H9 (cell line): ENCODE data around the gene AFG1L. TPM values are rescaled to one million over a fixed set of nuclear protein-coding genes. Genes with fewer than 3 reads are reported as not detected.

Experiments
- DNase-seq: peaks from one replicate; pipeline ENCODE4 v3.0.0-alpha.2; 2017
- H2AFZ ChIP-seq: one replicate; pipeline ENCODE4 v1.6.1; 2013; ENCODE audit warnings: mild to moderate bottlenecking, low read length, control low read depth, moderate library complexity
- H2AK5ac ChIP-seq: 2 replicates; pipeline ENCODE4 v1.6.1; 2013; ENCODE audit warnings: low read length, control low read depth, mixed read lengths; ENCODE audit not compliant: insufficient read length
- H2BK120ac ChIP-seq: one replicate; pipeline ENCODE4 v1.6.1; 2013; ENCODE audit warnings: low read depth, mild to moderate bottlenecking, low read length, control low read depth, inconsistent platforms; ENCODE audit not compliant: poor library complexity, severe bottlenecking
- H2BK12ac ChIP-seq: 2 replicates; pipeline ENCODE4 v1.6.1; 2013; ENCODE audit warnings: low read length, control low read depth, mixed read lengths, low read depth; ENCODE audit not compliant: insufficient read length
- H2BK15ac ChIP-seq: 2 replicates; pipeline ENCODE4 v1.6.1; 2013; ENCODE audit warnings: low read depth, low read length, control low read depth
- H2BK20ac ChIP-seq: one replicate; pipeline ENCODE4 v1.6.1; 2013; ENCODE audit warnings: low read depth, mild to moderate bottlenecking, low read length, control low read depth, inconsistent platforms; ENCODE audit not compliant: poor library complexity, severe bottlenecking
- H2BK5ac ChIP-seq: 2 replicates; pipeline ENCODE4 v1.6.1; 2013; ENCODE audit warnings: low read length, control low read depth, mixed read lengths; ENCODE audit not compliant: insufficient read length
- H3K14ac ChIP-seq: 2 replicates; pipeline ENCODE4 v1.6.1; 2013; ENCODE audit warnings: low read length, control low read depth; ENCODE audit not compliant: insufficient read depth
- H3K18ac ChIP-seq: 2 replicates; pipeline ENCODE4 v1.6.1; 2013; ENCODE audit warnings: low read depth, mild to moderate bottlenecking, mixed read lengths, low read length, control low read depth; ENCODE audit not compliant: insufficient read length
- H3K23ac ChIP-seq: 2 replicates; pipeline ENCODE4 v1.6.1; 2013; ENCODE audit warnings: low read length, control low read depth, mixed read lengths, low read depth; ENCODE audit not compliant: insufficient read length
- H3K23me2 ChIP-seq: 2 replicates; pipeline ENCODE4 v1.6.1; 2013; ENCODE audit warnings: low read depth, mild to moderate bottlenecking, mixed read lengths, low read length, control low read depth; ENCODE audit not compliant: insufficient read length, poor library complexity, severe bottlenecking
- H3K27ac ChIP-seq: 2 replicates; pipeline ENCODE4 v1.5.1; 2013; ENCODE audit warnings: low read length, control low read depth, mixed read lengths, low read depth; ENCODE audit not compliant: insufficient read length
- H3K27me3 ChIP-seq: 2 replicates; pipeline ENCODE4 v1.6.1; 2013; ENCODE audit warnings: low read length, control low read depth, inconsistent platforms; ENCODE audit not compliant: insufficient read depth
- H3K4ac ChIP-seq: 2 replicates; pipeline ENCODE4 v1.6.1; 2013; ENCODE audit warnings: low read depth, mild to moderate bottlenecking, control low read depth, inconsistent platforms, low read length, moderate library complexity
- H3K4me1 ChIP-seq: 2 replicates; pipeline ENCODE4 v1.6.1; 2013; ENCODE audit warnings: low read length, control low read depth, inconsistent platforms; ENCODE audit not compliant: insufficient read depth
- H3K4me2 ChIP-seq: 2 replicates; pipeline ENCODE4 v1.6.1; 2013; ENCODE audit warnings: low read length, control low read depth, mixed read lengths; ENCODE audit not compliant: insufficient read length, insufficient read depth
- H3K56ac ChIP-seq: 2 replicates; pipeline ENCODE4 v1.6.1; 2013; ENCODE audit warnings: low read depth, mild to moderate bottlenecking, mixed read lengths, low read length, control low read depth; ENCODE audit not compliant: insufficient read length
- H3K79me1 ChIP-seq: 2 replicates; pipeline ENCODE4 v1.6.1; 2013; ENCODE audit warnings: low read depth, mild to moderate bottlenecking, moderate library complexity, low read length, control low read depth, inconsistent platforms; ENCODE audit not compliant: insufficient read depth, poor library complexity, severe bottlenecking
- H3K79me2 ChIP-seq: 2 replicates; pipeline ENCODE4 v1.6.1; 2013; ENCODE audit warnings: low read length, control low read depth, inconsistent platforms; ENCODE audit not compliant: insufficient read depth
- H3K9ac ChIP-seq: 2 replicates; pipeline ENCODE4 v1.6.1; 2013; ENCODE audit warnings: low read length, control low read depth, mixed read lengths; ENCODE audit not compliant: insufficient read length; ENCODE audit errors: extremely low read depth
- H3K9me3 ChIP-seq: one replicate; pipeline ENCODE4 v1.6.1; 2013; ENCODE audit warnings: low read depth, low read length, inconsistent platforms; ENCODE audit not compliant: control insufficient read depth
- H3T11ph ChIP-seq: one replicate; pipeline ENCODE4 v1.6.1; 2013; ENCODE audit warnings: mild to moderate bottlenecking, low read length, control low read depth, inconsistent platforms
- H4K20me1 ChIP-seq: one replicate; pipeline ENCODE4 v1.6.1; 2013; ENCODE audit not compliant: control insufficient read depth, insufficient read length, insufficient read depth
- H4K5ac ChIP-seq: 2 replicates; pipeline ENCODE4 v1.6.1; 2013; ENCODE audit warnings: low read depth, mild to moderate bottlenecking, mixed read lengths, low read length, control low read depth; ENCODE audit not compliant: insufficient read length
- H4K8ac ChIP-seq: replicated peaks from 2 replicates; pipeline ENCODE4 v1.6.1; 2013; ENCODE audit warnings: low read length, control low read depth, mixed read lengths, low read depth; ENCODE audit not compliant: insufficient read length
- H4K91ac ChIP-seq: 2 replicates; pipeline ENCODE4 v1.6.1; 2013; ENCODE audit warnings: low read depth, mild to moderate bottlenecking, moderate library complexity, mixed read lengths, low read length, control low read depth; ENCODE audit not compliant: insufficient read length
- H3K27ac Mint-ChIP-seq, 3 experiments: 2 replicates in 2 of 3; 3 replicates in 1 of 3; pipeline ENCODE4 v1.8.0; 2020 to 2021; ENCODE audit warnings: mixed read lengths in 3 of 3, mild to moderate bottlenecking in 1 of 3, moderate library complexity in 1 of 3
- H3K27me3 Mint-ChIP-seq: 2 replicates; pipeline ENCODE4 v1.8.0; 2021; ENCODE audit warnings: low read depth, mild to moderate bottlenecking, moderate library complexity, mixed read lengths
- H3K36me3 Mint-ChIP-seq, 3 experiments: 2 replicates in 2 of 3; 3 replicates in 1 of 3; pipeline ENCODE4 v1.8.0; 2020 to 2021; ENCODE audit warnings: low read depth in 3 of 3, mixed read lengths in 3 of 3; ENCODE audit not compliant: insufficient read depth in 1 of 3
- H3K4me1 Mint-ChIP-seq, 2 experiments: 2 replicates each; pipeline ENCODE4 v1.8.0; 2020; ENCODE audit warnings: mixed read lengths in 2 of 2
- H3K4me3 Mint-ChIP-seq, 2 experiments: 2 replicates in 1 of 2; 3 replicates in 1 of 2; pipeline ENCODE4 v1.8.0; 2020 to 2021; ENCODE audit warnings: mild to moderate bottlenecking in 2 of 2, mixed read lengths in 2 of 2, moderate library complexity in 1 of 2
- H3K9me3 Mint-ChIP-seq, 2 experiments: 2 replicates in 1 of 2; 3 replicates in 1 of 2; pipeline ENCODE4 v1.8.0; 2020; ENCODE audit warnings: mild to moderate bottlenecking in 2 of 2, mixed read lengths in 2 of 2, moderate library complexity in 1 of 2
- WGBS: extraction: QIAGEN DNeasy Blood & Tissue Kit; methylation state at CpG from one replicate; pipeline ENCODE4 v1.1.7; 2013; ENCODE audit warnings: missing lambda C conversion rate, low lambda C conversion rate, mixed read lengths; ENCODE audit not compliant: insufficient read length; ENCODE audit errors: extremely low coverage; 5-methylcytosine and 5-hydroxymethylcytosine counted together
- total RNA-seq: library from RNA; stranded (reverse); gene quantifications from 2 replicates; pipeline ENCODE4 v1.2.1, GENCODE V29; 2021
- TF ChIP-seq, protein P1 (sequence below): fragments of 200-600 bp; sonication (generic); conservative IDR thresholded peaks from 3 replicates; pipeline ENCODE4 v1.8.0; 2021; ENCODE audit warnings: antibody characterized with exemption, mild to moderate bottlenecking

AFG1L gene
- total RNA-seq, 1 experiment from 2014 or later: 4.7 TPM

- Histone ChIP-seq H2BK12ac (no peak overlapping the region), H4K91ac (no peak overlapping the region), H2AFZ (no peak overlapping the region), H3K79me2 (no peaks in the 10 kb centered on the region; the same call in 1 of the 2 replicates), H3K79me1 (no peaks in the 10 kb centered on the region), H3K56ac (no peak overlapping the region), H4K5ac (no peak overlapping the region), H3K9me3 (no peaks in the 10 kb centered on the region), H3K23ac (no peak overlapping the region), H4K20me1 (no peaks in the 10 kb centered on the region), H3K4me1 (no peaks in the 10 kb centered on the region; the same call in 1 of the 2 replicates), H2BK20ac (no peak overlapping the region), H3K27ac (no peak overlapping the region), H3K23me2 (peaks cover 11% of the 10 kb centered on the region), H3T11ph (no peak overlapping the region), H3K14ac (no peak overlapping the region), H3K27me3 (no peaks in the 10 kb centered on the region), H3K9ac (no peak overlapping the region), H3K4me2 (no peak overlapping the region), H2BK15ac (no peak overlapping the region), H4K8ac (no peak overlapping the region), H3K4ac (no peak overlapping the region), H2BK120ac (no peak overlapping the region), H3K18ac (no peak overlapping the region), H2BK5ac (no peak overlapping the region), H2AK5ac (no peak overlapping the region)
- Mint-ChIP-seq H3K9me3 (no peaks in the 10 kb centered on the region; a peak in 1 of 5 replicates), H3K4me3 (no peak overlapping the region), H3K27me3 (no peaks in the 10 kb centered on the region), H3K4me1 (peaks cover 3 to 4% of the 10 kb centered on the region in 2 experiments; a peak in 3 of 4 replicates), H3K36me3 (no peaks in the 10 kb centered on the region), H3K27ac (no peak overlapping the region)
- WGBS: no CpG with 5 or more reads among the region's 2 CpGs
- no peak for DNase-seq
- TF ChIP-seq, protein P1, sequence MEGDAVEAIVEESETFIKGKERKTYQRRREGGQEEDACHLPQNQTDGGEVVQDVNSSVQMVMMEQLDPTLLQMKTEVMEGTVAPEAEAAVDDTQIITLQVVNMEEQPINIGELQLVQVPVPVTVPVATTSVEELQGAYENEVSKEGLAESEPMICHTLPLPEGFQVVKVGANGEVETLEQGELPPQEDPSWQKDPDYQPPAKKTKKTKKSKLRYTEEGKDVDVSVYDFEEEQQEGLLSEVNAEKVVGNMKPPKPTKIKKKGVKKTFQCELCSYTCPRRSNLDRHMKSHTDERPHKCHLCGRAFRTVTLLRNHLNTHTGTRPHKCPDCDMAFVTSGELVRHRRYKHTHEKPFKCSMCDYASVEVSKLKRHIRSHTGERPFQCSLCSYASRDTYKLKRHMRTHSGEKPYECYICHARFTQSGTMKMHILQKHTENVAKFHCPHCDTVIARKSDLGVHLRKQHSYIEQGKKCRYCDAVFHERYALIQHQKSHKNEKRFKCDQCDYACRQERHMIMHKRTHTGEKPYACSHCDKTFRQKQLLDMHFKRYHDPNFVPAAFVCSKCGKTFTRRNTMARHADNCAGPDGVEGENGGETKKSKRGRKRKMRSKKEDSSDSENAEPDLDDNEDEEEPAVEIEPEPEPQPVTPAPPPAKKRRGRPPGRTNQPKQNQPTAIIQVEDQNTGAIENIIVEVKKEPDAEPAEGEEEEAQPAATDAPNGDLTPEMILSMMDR: no peak
These were observed 31.5 kb upstream of the AFG1L start for GRCh38 chr6:108263371-108263770.
